MV-4-11 (cell line): Measurements from ENCODE around the gene PCDH9.
A peak's percentile ranks its signal among the peaks of the same experiment; 100 is the strongest.
"Not testable (repeated sequence)": the region's sequence is repeated elsewhere in the genome, so short reads cannot be mapped to it uniquely, and the experiment has no call there.

Source experiments
- DNase-seq: peaks from one replicate; lab custom pipeline; 2025; lab: John Stamatoyannopoulos, UW

The PCDH9 gene

DNA sequence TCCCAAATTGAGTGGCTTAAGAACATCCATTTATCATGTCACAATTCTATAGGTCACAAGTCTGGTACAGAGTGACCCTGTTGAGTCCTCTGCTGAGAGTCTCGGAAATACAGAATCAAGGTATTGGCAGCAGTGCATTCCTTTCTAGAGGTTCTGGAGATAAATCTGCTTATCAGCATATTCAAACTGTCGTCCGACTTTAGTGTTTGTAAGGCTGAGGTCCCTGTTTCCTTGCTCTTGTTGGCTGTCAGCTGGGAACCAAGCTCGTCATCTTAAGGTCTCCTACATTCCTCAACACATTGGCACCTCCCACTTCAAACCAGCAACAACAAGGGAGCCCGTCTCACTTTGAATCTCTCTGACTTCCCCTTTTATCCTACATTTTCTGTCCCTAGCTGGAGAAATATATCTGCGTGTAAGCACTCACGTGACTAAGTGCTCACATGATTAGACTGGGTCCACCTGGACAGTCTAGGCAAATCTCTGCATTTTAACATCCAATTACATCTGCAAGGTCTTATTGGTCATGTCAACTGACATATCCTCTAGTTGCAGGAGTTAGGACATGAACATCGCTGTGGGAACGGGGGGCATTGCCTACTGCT, 886.8 kb downstream of the PCDH9 start:
- peak; percentile 9 for DNase-seq

- DNase-seq = no peak
These were observed 888.3 kb downstream of the PCDH9 start for GRCh38 chr13:66341635-66342377.

DNA sequence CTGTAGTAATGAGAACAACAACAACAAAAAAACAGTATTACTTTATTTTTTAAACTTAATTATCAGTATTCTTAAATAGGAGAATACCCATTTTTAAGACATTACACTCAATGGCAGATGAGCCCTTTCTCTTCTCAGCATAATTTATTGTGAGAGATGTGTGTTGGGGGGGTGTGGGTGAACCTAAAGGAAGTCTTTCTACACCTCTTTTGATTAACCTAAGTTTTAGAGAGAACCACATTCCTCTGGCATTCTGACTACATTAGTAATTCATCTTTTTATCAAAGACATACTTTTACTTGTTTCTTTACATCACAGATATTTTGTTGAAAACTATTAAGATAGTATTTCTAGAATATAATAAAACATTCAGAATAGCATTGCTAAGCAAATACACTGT, 890.9 kb downstream of the PCDH9 start:
- DNase-seq = no peak

GRCh38 chr13:66338542-66338941, 891.6 kb downstream of the PCDH9 start:
- no peak for DNase-seq

- no peak for DNase-seq
These were observed 894.5 kb downstream of the PCDH9 start for GRCh38 chr13:66335626-66336025.

DNA sequence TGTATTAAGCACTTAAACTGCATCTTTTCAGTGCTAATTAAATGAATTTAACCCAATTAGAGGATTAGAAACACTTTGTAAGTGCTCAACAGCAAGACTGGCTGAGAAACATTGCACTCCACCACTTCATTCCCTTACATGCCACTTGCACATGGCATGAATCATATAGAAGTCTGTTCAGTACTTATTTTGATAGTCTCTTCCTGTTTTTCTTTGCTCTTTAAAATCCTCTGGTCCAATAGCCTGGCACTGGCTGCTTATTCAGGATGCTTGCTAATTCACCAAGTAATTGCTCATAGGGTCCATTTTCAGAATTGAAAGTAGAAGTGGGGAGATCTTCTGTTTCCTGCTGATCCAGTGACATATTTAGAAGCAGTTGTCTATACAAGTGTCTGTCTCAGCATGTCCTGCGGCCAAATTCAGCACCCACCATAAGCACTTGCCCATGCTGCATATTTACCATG, 900.1 kb downstream of the PCDH9 start:
- DNase-seq = peak; percentile 97

DNA sequence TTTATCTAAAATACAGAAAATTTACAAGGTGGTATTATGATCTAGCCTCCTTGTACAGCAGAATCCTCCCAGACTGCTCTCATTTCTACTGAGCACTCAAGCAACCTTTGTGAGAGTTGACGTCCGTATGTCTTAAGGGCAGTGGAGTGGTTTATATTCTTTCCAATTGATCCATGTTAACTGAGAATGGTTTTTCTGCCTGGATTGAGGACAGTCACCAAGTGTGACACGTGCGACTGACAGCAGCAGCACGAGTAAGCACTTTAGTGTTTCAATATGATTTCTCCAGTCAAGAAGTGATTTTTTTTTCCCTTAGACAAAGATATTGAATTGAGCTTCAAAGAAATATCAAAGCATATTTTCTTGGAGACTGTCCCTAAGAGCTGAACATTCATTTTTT, 901.7 kb downstream of the PCDH9 start:
- no peak for DNase-seq

GRCh38 chr13:66323745-66324347, 906.3 kb downstream of the PCDH9 start:
- no peak for DNase-seq

- DNase-seq = no peak
These were observed 907.2 kb downstream of the PCDH9 start for GRCh38 chr13:66322936-66323335.

- DNase-seq = no peak
These were observed 907.9 kb downstream of the PCDH9 start for GRCh38 chr13:66322193-66322740.

DNA sequence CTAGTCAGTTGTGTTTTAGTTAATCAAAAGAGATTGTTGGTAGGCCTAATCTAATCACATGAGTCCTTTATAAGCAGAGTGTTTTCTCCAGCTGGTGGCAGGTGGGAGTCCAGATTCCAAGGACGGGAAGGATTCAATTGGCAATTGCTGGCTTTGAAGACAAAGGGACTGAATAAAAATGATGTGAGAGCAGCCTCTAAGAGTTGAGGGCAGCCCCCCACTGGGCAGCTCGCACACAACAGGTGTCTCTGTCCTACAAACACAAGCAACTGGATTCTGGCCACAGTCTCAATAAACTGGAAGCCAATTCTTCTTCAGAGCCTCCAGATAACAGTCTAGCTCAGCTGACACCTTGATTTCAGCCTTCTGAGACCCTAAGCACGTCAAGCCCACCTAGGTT, 915.2 kb downstream of the PCDH9 start:
- no peak for DNase-seq

GRCh38 chr13:66313413-66313812, 916.7 kb downstream of the PCDH9 start:
- DNase-seq = no peak

DNA sequence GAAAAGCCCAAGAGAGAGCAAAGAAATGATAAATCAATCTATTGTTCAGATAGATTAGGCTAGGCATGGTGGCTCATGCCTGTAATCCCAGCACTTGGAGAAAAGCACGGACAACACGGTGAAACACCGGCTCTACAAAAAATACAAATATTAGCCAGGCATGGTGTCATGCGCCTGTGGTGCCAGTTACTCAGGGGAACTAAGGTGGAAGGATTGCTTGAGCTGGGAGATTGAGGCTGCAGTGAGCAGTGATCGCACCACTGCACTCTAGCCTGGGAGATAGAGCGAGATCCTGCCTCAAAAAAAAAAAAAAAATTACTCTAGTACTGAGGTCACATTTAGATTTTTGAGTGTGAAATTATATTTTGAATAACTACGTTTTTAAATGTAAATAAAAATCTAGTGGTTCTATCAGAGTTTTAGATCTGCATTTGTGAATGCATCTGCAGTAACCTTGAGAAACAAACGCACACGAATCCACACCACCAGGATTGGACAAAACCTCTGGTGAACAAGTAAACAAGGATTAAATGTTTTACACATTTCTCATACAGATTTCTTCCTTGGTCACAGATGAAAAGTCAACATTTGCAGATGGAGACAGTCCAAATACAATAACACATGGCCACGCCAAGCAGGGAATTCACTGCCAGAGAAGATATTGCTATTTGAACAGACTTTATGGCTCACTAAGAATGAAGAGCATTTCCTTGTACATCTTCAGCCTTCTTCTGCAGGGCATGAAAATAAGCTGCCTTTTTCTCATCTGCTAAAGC, 917.6 kb downstream of the PCDH9 start:
- no peak for DNase-seq

DNA sequence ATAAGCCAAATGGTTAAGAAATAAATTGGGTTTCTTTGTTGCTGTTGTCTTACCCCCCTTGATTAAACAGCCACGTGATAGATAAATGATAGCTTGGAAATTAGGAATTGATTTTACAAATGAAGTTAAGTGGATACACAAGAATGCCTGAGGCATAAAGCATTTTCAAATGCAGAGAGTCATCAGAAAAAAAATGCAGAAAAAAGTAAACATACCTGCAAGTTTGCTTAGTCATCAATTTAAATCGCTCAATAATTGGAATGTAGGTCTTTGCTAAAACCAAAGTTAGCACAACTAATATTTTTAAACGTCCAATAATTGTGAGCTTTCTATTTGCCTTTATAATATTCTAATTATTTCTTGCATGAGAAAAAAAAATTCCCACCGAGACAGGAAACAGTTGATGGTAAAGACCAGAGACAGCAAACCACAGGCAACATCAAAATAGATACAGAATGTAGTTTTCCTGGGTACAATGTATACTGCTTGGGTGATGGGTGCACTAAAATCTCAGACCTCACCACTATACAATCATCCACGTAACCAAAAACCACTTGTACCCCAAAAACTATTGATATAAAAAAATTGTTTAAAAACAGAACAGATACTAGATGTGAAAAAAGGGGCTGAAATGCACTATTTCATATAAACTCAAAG, 924.0 kb downstream of the PCDH9 start:
- no peak for DNase-seq

DNA sequence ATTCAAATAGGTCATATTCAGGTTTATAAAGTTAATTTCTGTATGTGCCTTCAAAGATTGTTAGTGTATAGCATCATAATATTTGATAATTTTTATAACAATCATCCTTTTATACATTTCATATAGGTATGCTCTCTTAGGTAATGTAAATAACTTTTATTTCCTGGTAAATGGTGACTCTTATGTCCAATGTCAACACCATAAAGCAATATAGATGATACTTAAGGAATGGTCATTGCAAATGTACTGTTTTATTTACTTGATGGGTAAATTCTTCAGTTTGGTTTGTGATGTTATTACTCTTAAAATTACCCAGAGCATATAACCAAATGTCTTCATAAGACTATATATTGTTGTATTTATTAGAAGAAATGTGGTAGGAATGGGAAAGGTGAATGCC, 928.7 kb downstream of the PCDH9 start:
- no peak for DNase-seq

DNA sequence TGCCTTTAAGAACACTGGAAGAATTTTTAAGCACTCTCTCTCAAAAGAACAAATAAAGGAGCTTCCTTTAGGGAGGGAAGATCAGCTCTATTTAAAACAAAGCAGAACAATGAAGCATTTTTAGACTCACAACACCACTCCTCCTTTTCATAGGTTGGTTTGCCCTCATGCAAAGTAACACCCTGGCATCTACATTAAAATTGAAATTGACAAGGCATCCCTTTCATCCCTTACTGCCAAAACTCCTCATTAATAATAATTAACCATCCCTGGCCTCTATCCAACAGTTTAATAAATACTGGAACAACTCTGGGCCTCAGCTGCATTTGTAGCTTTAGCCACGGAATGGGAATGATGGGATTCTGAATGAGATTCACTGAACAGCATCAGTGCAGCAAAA, 929.1 kb downstream of the PCDH9 start:
- DNase-seq = no peak

DNA sequence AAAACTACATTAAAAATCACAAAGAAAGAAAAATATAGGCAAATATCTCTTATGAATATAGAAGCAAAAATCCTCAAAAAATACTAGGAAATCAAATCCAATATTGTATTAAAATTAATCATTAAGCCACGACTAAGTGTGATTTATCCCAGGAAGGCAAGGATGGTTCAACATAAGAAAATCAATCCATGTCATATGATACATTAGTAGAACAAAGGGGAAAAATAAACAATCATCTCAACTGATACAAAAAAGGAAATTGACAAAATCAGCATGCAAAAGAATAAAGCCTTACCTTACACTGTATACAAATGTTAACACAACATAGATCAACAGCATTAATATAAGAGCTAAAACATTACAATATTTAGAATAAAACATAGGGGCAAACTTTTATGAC, 933.3 kb downstream of the PCDH9 start:
- no peak for DNase-seq

GRCh38 chr13:66296328-66296727, 933.8 kb downstream of the PCDH9 start:
- no peak for DNase-seq

GRCh38 chr13:66286806-66287205, 943.3 kb downstream of the PCDH9 start:
- not testable (repeated sequence) for DNase-seq

GRCh38 chr13:66275416-66275815, 954.7 kb downstream of the PCDH9 start:
- DNase-seq = no peak

- no peak for DNase-seq
These were observed 957.1 kb downstream of the PCDH9 start for GRCh38 chr13:66273011-66273410.

- no peak for DNase-seq
These were observed 963.4 kb downstream of the PCDH9 start for GRCh38 chr13:66266761-66267160.
